Measurements from ENCODE around the gene IQCK. TPM values are rescaled to one million over a fixed set of nuclear protein-coding genes. Genes with fewer than 3 reads are reported as not detected.

Gene IQCK
- total RNA-seq, 1 experiment from 2014 or later = 15.5 TPM

DNA sequence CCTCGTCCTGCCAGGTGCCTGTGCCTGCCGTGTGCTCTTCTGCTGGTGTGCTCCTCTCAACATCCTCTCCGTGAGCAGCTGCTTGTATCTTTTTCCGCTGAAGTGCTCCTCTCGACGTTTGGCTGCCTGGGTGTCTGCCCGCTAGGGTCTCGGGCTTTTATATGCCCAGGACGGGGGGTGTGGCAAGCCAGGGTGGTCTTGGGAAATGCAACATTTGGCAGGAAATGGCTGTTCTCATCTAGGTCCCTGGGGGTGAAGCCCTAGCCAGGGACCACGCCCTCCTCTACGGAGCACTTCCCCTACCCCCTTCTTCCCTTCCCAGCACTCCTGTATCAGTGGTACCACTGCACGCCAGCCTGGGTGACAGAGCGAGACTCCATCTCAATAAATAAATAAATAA, 49.4 kb downstream of the IQCK start:
- H3K27me3 ChIP-seq (ENCODE audit: control insufficient read depth, insufficient read depth, low read length) = no peaks in the 10 kb centered on the region
- TF ChIP-seq, protein P1, sequence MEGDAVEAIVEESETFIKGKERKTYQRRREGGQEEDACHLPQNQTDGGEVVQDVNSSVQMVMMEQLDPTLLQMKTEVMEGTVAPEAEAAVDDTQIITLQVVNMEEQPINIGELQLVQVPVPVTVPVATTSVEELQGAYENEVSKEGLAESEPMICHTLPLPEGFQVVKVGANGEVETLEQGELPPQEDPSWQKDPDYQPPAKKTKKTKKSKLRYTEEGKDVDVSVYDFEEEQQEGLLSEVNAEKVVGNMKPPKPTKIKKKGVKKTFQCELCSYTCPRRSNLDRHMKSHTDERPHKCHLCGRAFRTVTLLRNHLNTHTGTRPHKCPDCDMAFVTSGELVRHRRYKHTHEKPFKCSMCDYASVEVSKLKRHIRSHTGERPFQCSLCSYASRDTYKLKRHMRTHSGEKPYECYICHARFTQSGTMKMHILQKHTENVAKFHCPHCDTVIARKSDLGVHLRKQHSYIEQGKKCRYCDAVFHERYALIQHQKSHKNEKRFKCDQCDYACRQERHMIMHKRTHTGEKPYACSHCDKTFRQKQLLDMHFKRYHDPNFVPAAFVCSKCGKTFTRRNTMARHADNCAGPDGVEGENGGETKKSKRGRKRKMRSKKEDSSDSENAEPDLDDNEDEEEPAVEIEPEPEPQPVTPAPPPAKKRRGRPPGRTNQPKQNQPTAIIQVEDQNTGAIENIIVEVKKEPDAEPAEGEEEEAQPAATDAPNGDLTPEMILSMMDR (IDR thresholded peaks at IDR 0.05) = no peak
- TF ChIP-seq, protein P2, sequence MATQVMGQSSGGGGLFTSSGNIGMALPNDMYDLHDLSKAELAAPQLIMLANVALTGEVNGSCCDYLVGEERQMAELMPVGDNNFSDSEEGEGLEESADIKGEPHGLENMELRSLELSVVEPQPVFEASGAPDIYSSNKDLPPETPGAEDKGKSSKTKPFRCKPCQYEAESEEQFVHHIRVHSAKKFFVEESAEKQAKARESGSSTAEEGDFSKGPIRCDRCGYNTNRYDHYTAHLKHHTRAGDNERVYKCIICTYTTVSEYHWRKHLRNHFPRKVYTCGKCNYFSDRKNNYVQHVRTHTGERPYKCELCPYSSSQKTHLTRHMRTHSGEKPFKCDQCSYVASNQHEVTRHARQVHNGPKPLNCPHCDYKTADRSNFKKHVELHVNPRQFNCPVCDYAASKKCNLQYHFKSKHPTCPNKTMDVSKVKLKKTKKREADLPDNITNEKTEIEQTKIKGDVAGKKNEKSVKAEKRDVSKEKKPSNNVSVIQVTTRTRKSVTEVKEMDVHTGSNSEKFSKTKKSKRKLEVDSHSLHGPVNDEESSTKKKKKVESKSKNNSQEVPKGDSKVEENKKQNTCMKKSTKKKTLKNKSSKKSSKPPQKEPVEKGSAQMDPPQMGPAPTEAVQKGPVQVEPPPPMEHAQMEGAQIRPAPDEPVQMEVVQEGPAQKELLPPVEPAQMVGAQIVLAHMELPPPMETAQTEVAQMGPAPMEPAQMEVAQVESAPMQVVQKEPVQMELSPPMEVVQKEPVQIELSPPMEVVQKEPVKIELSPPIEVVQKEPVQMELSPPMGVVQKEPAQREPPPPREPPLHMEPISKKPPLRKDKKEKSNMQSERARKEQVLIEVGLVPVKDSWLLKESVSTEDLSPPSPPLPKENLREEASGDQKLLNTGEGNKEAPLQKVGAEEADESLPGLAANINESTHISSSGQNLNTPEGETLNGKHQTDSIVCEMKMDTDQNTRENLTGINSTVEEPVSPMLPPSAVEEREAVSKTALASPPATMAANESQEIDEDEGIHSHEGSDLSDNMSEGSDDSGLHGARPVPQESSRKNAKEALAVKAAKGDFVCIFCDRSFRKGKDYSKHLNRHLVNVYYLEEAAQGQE (IDR thresholded peaks at IDR 0.05; ENCODE audit: insufficient read depth in 1 of 2, low read depth in 2 of 2, low read length in 1 of 2) = no peak
- TF ChIP-seq SIN3A (IDR thresholded peaks at IDR 0.05; ENCODE audit: borderline replicate concordance, insufficient read depth, low read depth, low read length) (no peak), TCF7L2 (IDR thresholded peaks at IDR 0.05; ENCODE audit: low read depth, low read length) (no peak), POLR2AphosphoS5 (IDR thresholded peaks at IDR 0.05; ENCODE audit: low read depth, low read length) (no peak)
- no peaks in the 10 kb centered on the region for H3K36me3 ChIP-seq (ENCODE audit: control insufficient read depth, insufficient read depth, low read length)
- in situ Hi-C loops (cut with HindIII; ENCODE audit: low pct_unique_long_range_greater_than_20kb, low sequenced_read_pairs) (no loop called here), intact Hi-C loops (cut with micrococcal nuclease; ENCODE audit: unreplicated experiment) (no loop called here)
- ChIA-PET POLR2A (no interaction called here), CTCF (no interaction called here)
- BruUV-seq (replicated peaks) = no TSS peak
- no peak for DNase-seq (ENCODE audit: low read depth, low spot score)
- no peak overlapping the region for H3K4me3 ChIP-seq (ENCODE audit: low read depth in 2 of 2, low read length in 2 of 2)
- no peak for ATAC-seq
- H3K27ac ChIP-seq (ENCODE audit: low read length) = no peak overlapping the region
- no peaks in the 10 kb centered on the region for H3K4me1 ChIP-seq (ENCODE audit: control insufficient read depth, insufficient read depth, low read length)
- no peaks in the 10 kb centered on the region for H3K9me3 ChIP-seq (ENCODE audit: control insufficient read depth, insufficient read depth, low read depth, low read length)

DNA sequence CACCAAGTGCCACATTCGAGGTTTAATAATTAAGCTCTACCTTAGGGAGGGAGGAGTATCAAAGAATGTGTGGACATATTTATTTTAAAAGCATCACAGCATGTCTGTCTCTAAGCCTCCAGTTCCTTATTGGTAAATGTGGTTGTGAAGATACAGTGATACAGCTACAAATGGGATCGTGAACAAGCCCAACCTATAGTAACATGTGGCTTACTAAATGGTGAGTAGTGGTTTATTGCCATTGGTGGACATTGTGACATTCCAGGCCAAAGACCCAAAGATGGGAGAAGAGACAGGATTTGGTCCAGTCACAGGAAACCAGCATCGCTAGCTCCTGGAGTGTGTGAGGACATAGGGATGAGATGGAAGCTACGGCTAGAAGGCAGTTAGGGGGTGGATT, 51.2 kb downstream of the IQCK start:
- Histone ChIP-seq H3K36me3 (ENCODE audit: control insufficient read depth, insufficient read depth, low read length) (no peaks in the 10 kb centered on the region), H3K9me3 (ENCODE audit: control insufficient read depth, insufficient read depth, low read depth, low read length) (no peaks in the 10 kb centered on the region), H3K4me1 (ENCODE audit: control insufficient read depth, insufficient read depth, low read length) (no peaks in the 10 kb centered on the region), H3K27ac (ENCODE audit: low read length) (no peak overlapping the region), H3K27me3 (ENCODE audit: control insufficient read depth, insufficient read depth, low read length) (no peaks in the 10 kb centered on the region), H3K4me3 (ENCODE audit: low read depth in 2 of 2, low read length in 2 of 2) (no peak overlapping the region)
- no peak for TF ChIP-seq POLR2AphosphoS5 (IDR thresholded peaks at IDR 0.05; ENCODE audit: low read depth, low read length)
- TF ChIP-seq, protein P2 (IDR thresholded peaks at IDR 0.05; ENCODE audit: insufficient read depth in 1 of 2, low read depth in 2 of 2, low read length in 1 of 2) = no peak
- TF ChIP-seq, protein P1 (IDR thresholded peaks at IDR 0.05) = no peak
- no peak for TF ChIP-seq TCF7L2 (IDR thresholded peaks at IDR 0.05; ENCODE audit: low read depth, low read length)
- no peak for TF ChIP-seq SIN3A (IDR thresholded peaks at IDR 0.05; ENCODE audit: borderline replicate concordance, insufficient read depth, low read depth, low read length)
- ChIA-PET POLR2A (no interaction called here), CTCF (no interaction called here)
- BruUV-seq (replicated peaks) = no TSS peak
- in situ Hi-C loops (cut with HindIII; ENCODE audit: low pct_unique_long_range_greater_than_20kb, low sequenced_read_pairs) (no loop called here), intact Hi-C loops (cut with micrococcal nuclease; ENCODE audit: unreplicated experiment) (no loop called here)
- DNase-seq (ENCODE audit: low read depth, low spot score) (no peak), ATAC-seq (no peak)

Measured in Panc1 (cell line).